GM10266 (cell line): ENCODE measurements around the gene TOPORS.

Experiments
- DNase-seq: peaks from one replicate; pipeline ENCODE4 v3.0.0; 2012; ENCODE audit errors: extremely low spot score
- CTCF ChIP-seq: IDR thresholded peaks from 2 replicates; pipeline ENCODE4 v1.5.1; 2012; ENCODE audit warnings: mild to moderate bottlenecking, low read depth; ENCODE audit not compliant: control insufficient read depth, insufficient read depth; ENCODE audit errors: missing control alignments

Gene TOPORS

GRCh38 chr9:32587901-32588300 lies 35.5 kb upstream of the TOPORS start:
- DNase-seq = no peak
- no peak for TF ChIP-seq CTCF

GRCh38 chr9:32584784-32585183 lies 32.4 kb upstream of the TOPORS start:
- no peak for TF ChIP-seq CTCF
- no peak for DNase-seq

GRCh38 chr9:32581512-32582143 lies 29.2 kb upstream of the TOPORS start:
- TF ChIP-seq CTCF = peak; percentile 54
- peak; percentile 39 for DNase-seq

GRCh38 chr9:32580631-32581300 lies 28.4 kb upstream of the TOPORS start:
- no peak for DNase-seq

GRCh38 chr9:32579706-32580331 lies 27.4 kb upstream of the TOPORS start:
- DNase-seq = peak; percentile 47
- peak; percentile 95 for TF ChIP-seq CTCF

More at GRCh38 chr9:32580631-32581300, 28.4 kb upstream of the TOPORS start:
- TF ChIP-seq CTCF = no peak

- no peak for TF ChIP-seq CTCF
- DNase-seq = no peak
Observed at GRCh38 chr9:32578976-32579375, 26.6 kb upstream of the TOPORS start.

GRCh38 chr9:32577316-32577715 lies 24.9 kb upstream of the TOPORS start:
- DNase-seq = no peak
- TF ChIP-seq CTCF = no peak
